ENCODE results near the gene PLAAT4. TPM values are rescaled to one million over a fixed set of nuclear protein-coding genes. Genes with fewer than 3 reads are reported as not detected.

Gene PLAAT4
- total RNA-seq, 2 experiments from 2014 or later, result 80.4 to 82.4 TPM

- Histone ChIP-seq H3K27me3 (ENCODE audit: control insufficient read depth in 1 of 2, insufficient read depth in 2 of 2, low read length in 2 of 2) (no peaks in the 10 kb centered on the region), H3K4me1 (ENCODE audit: insufficient read depth, low read length) (peaks cover 6% of the 10 kb centered on the region), H3K36me3 (ENCODE audit: insufficient read depth, low read length) (no peaks in the 10 kb centered on the region), H3K9me3 (ENCODE audit: control insufficient read depth in 1 of 2, insufficient read depth in 1 of 2, low read length in 2 of 2) (no peaks in the 10 kb centered on the region), H3K4me3 (ENCODE audit: low read length) (no peak overlapping the region), H3K27ac (ENCODE audit: low read depth in 1 of 2, low read length in 2 of 2) (no peak overlapping the region)
- Mint-ChIP-seq H3K9me3 (no peaks in the 10 kb centered on the region), H3K36me3 (ENCODE audit: low read depth) (no peaks in the 10 kb centered on the region), H3K27me3 (no peaks in the 10 kb centered on the region), H3K4me1 (ENCODE audit: low read depth) (peaks cover 19% of the 10 kb centered on the region), H3K27ac (no peak overlapping the region), H3K4me3 (no peak overlapping the region)
- ChIA-PET POLR2A (interaction anchor here (0.6 kb wide), 1 partner anchor 125 kb away, joined by 3 read pairs; no protein-coding TSS in a partner anchor), CTCF (no interaction called here)
- DNase-seq (no peak), ATAC-seq (ENCODE audit: poor library complexity) (no peak)
- intact Hi-C loops (cut with DNase I, micrococcal nuclease), result no loop called here
- TF ChIP-seq CTCF (IDR thresholded peaks at IDR 0.05), result no peak
Measured at GRCh38 chr11:63517156-63517555, 19.5 kb upstream of the PLAAT4 start.

DNA sequence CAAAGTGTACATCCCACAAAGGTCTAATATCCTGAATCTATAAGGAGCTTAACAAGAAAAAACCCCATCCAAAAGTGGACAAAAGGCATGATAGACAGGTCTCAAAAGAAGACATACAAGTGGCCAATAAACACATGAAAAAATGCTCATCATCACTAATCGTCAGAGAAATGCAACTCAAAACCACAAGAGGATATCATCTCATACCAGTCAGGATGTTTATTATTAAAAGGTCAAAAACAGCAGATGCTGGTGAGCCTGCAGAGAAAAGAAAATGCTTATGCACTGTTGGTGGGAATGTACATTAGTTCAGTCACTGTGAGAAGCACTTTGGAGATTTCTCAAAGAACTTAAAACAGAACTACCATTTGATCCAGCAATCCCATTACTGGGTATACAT, 18.1 kb upstream of the PLAAT4 start:
- Mint-ChIP-seq H3K9me3 (no peaks in the 10 kb centered on the region), H3K27ac (peak overlapping the region; percentile 58), H3K4me3 (no peak overlapping the region), H3K27me3 (no peaks in the 10 kb centered on the region), H3K36me3 (ENCODE audit: low read depth) (no peaks in the 10 kb centered on the region), H3K4me1 (ENCODE audit: low read depth) (peaks cover 21% of the 10 kb centered on the region)
- ATAC-seq (ENCODE audit: poor library complexity) (peak; percentile 66), DNase-seq (peak in 3 of 14 experiments; percentile 33 to 74 (median 33))
- Histone ChIP-seq H3K9me3 (ENCODE audit: control insufficient read depth in 1 of 2, insufficient read depth in 1 of 2, low read length in 2 of 2) (no peaks in the 10 kb centered on the region), H3K36me3 (ENCODE audit: insufficient read depth, low read length) (no peaks in the 10 kb centered on the region), H3K4me3 (ENCODE audit: low read length) (no peak overlapping the region), H3K27me3 (ENCODE audit: control insufficient read depth in 1 of 2, insufficient read depth in 2 of 2, low read length in 2 of 2) (no peaks in the 10 kb centered on the region), H3K4me1 (ENCODE audit: insufficient read depth, low read length) (peaks cover 6% of the 10 kb centered on the region), H3K27ac (ENCODE audit: low read depth in 1 of 2, low read length in 2 of 2) (no peak overlapping the region)
- intact Hi-C loops (cut with DNase I, micrococcal nuclease), result no loop called here
- ChIA-PET CTCF (no interaction called here), POLR2A (interaction anchor here (0.7 to 3.4 kb wide), 2 partner anchors 18 to 30 kb away, joined by 4 to 18 read pairs; partner anchors contain the start of gene PLAAT4)
- no peak for TF ChIP-seq CTCF (IDR thresholded peaks at IDR 0.05)

DNA sequence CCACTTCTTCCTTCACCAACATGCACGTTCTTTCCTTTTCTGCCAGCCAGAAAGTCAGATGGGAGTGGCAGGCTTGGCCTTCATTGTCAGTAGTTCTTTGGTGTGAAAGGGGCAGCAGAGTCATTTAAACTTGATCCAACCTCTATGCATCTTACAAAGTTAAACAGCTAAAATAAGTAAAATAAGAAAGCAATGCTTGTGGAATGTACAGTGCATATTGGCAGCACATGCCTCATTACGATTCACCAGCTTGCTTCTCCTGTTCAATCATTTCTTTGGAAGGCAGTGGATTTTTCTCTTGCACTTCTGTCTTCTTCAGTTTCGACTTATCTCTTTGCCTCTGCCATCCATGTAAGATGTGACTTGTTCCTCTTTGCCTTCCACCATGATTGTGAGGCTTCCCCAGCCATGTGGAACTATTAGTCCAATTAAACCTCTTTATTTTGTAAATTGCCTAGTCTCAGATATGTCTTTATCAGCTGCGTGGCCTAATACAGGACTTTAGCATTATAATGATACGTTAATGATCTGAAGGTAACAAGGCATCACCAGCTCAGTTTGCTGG, 15.9 kb upstream of the PLAAT4 start:
- no peak overlapping the region for H3K4me3 Mint-ChIP-seq
- no peak overlapping the region for H3K27ac Mint-ChIP-seq
- no peaks in the 10 kb centered on the region for H3K27me3 Mint-ChIP-seq
- H3K9me3 Mint-ChIP-seq, result no peaks in the 10 kb centered on the region
- no peaks in the 10 kb centered on the region for H3K36me3 ChIP-seq (ENCODE audit: insufficient read depth, low read length)
- no peak for ATAC-seq (ENCODE audit: poor library complexity)
- peaks cover 6% of the 10 kb centered on the region for H3K4me1 ChIP-seq (ENCODE audit: insufficient read depth, low read length)
- no peak for TF ChIP-seq CTCF (IDR thresholded peaks at IDR 0.05)
- ChIA-PET CTCF (no interaction called here), POLR2A (interaction anchor here (0.7 to 3.4 kb wide), 4 partner anchors 11 to 358 kb away, joined by 3 to 18 read pairs (median 3); partner anchors contain the start of gene PLAAT4)
- H3K4me3 ChIP-seq (ENCODE audit: low read length), result no peak overlapping the region
- peaks cover 21% of the 10 kb centered on the region for H3K4me1 Mint-ChIP-seq (ENCODE audit: low read depth)
- DNase-seq, result no peak
- H3K9me3 ChIP-seq (ENCODE audit: control insufficient read depth in 1 of 2, insufficient read depth in 1 of 2, low read length in 2 of 2), result no peaks in the 10 kb centered on the region
- intact Hi-C loops (cut with DNase I, micrococcal nuclease), result no loop called here
- no peaks in the 10 kb centered on the region for H3K27me3 ChIP-seq (ENCODE audit: control insufficient read depth in 1 of 2, insufficient read depth in 2 of 2, low read length in 2 of 2)
- no peaks in the 10 kb centered on the region for H3K36me3 Mint-ChIP-seq (ENCODE audit: low read depth)
- H3K27ac ChIP-seq (ENCODE audit: low read depth in 1 of 2, low read length in 2 of 2), result no peak overlapping the region
